Esophagus muscularis mucosa (tissue), 4 donors: ENCODE measurements around the gene UVRAG. TPM values are rescaled to one million over a fixed set of nuclear protein-coding genes. Genes with fewer than 3 reads are reported as not detected.
A peak's percentile ranks its signal among the peaks of the same experiment; 100 is the strongest.

Experiments used
- DNase-seq: peaks from one replicate; pipeline ENCODE4 v3.0.0-alpha.2; 2017; ENCODE audit errors: extremely low spot score
- H3K27ac ChIP-seq, 4 donors: fragments of 200-600 bp; sonication (generic); replicated peaks in 1 of 4; 1 replicate in 3 of 4; 2 replicates in 1 of 4; pipeline ENCODE4 v1.5.1; 2016 to 2019; ENCODE audit warnings: mild to moderate bottlenecking in 1 of 4
- H3K27me3 ChIP-seq, 4 donors: fragments of 200-600 bp; sonication (generic); one replicate each; pipeline versions ENCODE4 v1.5.1 to v1.6.0; 2016 to 2019
- H3K36me3 ChIP-seq, 4 donors: fragments of 200-600 bp; sonication (generic); one replicate each; pipeline ENCODE4 v1.5.1; 2016 to 2019
- H3K4me1 ChIP-seq, 4 donors: fragments of 200-600 bp; sonication (generic); one replicate each; pipeline ENCODE4 v1.5.1; 2016 to 2019
- H3K4me3 ChIP-seq, 4 donors: fragments of 200-600 bp; sonication (generic); 1 replicate in 2 of 4; 2 replicates in 2 of 4; pipeline ENCODE4 v1.5.1; 2016 to 2019; ENCODE audit warnings: mild to moderate bottlenecking in 4 of 4, moderate library complexity in 1 of 4
- H3K9me3 ChIP-seq, 4 donors: fragments of 200-600 bp; sonication (generic); 1 replicate in 3 of 4; 2 replicates in 1 of 4; pipeline ENCODE4 v1.5.1; 2016 to 2019
- CTCF ChIP-seq, 3 experiments: fragments of 200-600 bp in 2 of 3; fragments of 450-650 bp in 1 of 3; sonication (generic) in 2 of 3; IDR thresholded peaks; one replicate each; pipeline ENCODE4 v1.5.1; 2017 to 2019; ENCODE audit warnings: antibody characterized with exemption in 3 of 3, mild to moderate bottlenecking in 2 of 3, moderate library complexity in 1 of 3
- EP300 ChIP-seq: sonication (generic); formaldehyde crosslinking; IDR thresholded peaks from one replicate; pipeline ENCODE4 v1.6.1; 2017; ENCODE audit warnings: antibody characterized with exemption
- POLR2A ChIP-seq: fragments of 450-650 bp; IDR thresholded peaks from one replicate; pipeline ENCODE4 v1.6.1; 2017; ENCODE audit warnings: antibody characterized with exemption, moderate library complexity, mild to moderate bottlenecking, low read depth
- POLR2AphosphoS5 ChIP-seq, 2 donors: sonication (generic); formaldehyde crosslinking; IDR thresholded peaks; one replicate each; pipeline ENCODE4 v1.6.1; 2017; ENCODE audit warnings: antibody characterized with exemption in 2 of 2
- WGBS: methylation state at CpG from one replicate; pipeline ENCODE4 v1.1.5; 2018; 5-methylcytosine and 5-hydroxymethylcytosine counted together
- intact Hi-C: fragments of 100-400 bp; cut with DNase I; formaldehyde crosslinking; loops from one replicate; pipeline ENCODE4 v1.15.1; 2023
- total RNA-seq, 4 donors: library from RNA; depleted of rRNA; stranded (reverse); fragments of >200 nt; gene quantifications; one replicate each; pipeline versions ENCODE4 v1.1.0 to v1.2.1, GENCODE V29; 2016

UVRAG gene
- total RNA-seq, 4 donors from 2014 or later, result 30.6 to 37.4 (median 34.7) TPM

- 76% methylated on average over 3 of the region's 3 CpGs for WGBS
- Histone ChIP-seq H3K27ac (no peak overlapping the region), H3K27me3 (no peaks in the 10 kb centered on the region), H3K36me3 (no peaks in the 10 kb centered on the region), H3K4me1 (peaks cover 25 to 79% (median 71%) of the 10 kb centered on the region in 4 donors), H3K9me3 (no peaks in the 10 kb centered on the region), H3K4me3 (no peak overlapping the region)
- DNase-seq, result no peak
- intact Hi-C loops, result no loop called here
- no peak for TF ChIP-seq CTCF (IDR thresholded peaks at IDR 0.05)
- no peak for TF ChIP-seq POLR2A
- no peak for TF ChIP-seq EP300
- no peak for TF ChIP-seq POLR2AphosphoS5 (IDR thresholded peaks at IDR 0.05)
Observed at GRCh38 chr11:75921808-75922207, 106.8 kb downstream of the UVRAG start.

- H3K4me3 ChIP-seq, result peak overlapping the region in 1 of 4 donors; percentile 15
- intact Hi-C loops, result no loop called here
- H3K27ac ChIP-seq, result peak overlapping the region; percentile 5 to 56 (median 28)
- no peak for DNase-seq
- WGBS, result 40% methylated on average over 6 of the region's 6 CpGs
- H3K27me3 ChIP-seq, result no peaks in the 10 kb centered on the region
- no peak for TF ChIP-seq CTCF (IDR thresholded peaks at IDR 0.05)
- TF ChIP-seq EP300, result no peak
- no peak for TF ChIP-seq POLR2A
- no peak for TF ChIP-seq POLR2AphosphoS5 (IDR thresholded peaks at IDR 0.05)
- H3K36me3 ChIP-seq, result no peaks in the 10 kb centered on the region
- no peaks in the 10 kb centered on the region for H3K9me3 ChIP-seq
- H3K4me1 ChIP-seq, result peaks cover 15 to 68% (median 60%) of the 10 kb centered on the region in 4 donors
Observed at GRCh38 chr11:75924966-75925784, 110.2 kb downstream of the UVRAG start.

- Histone ChIP-seq H3K4me3 (no peak overlapping the region), H3K27ac (no peak overlapping the region), H3K36me3 (no peaks in the 10 kb centered on the region), H3K9me3 (no peaks in the 10 kb centered on the region), H3K27me3 (no peaks in the 10 kb centered on the region), H3K4me1 (peaks cover 15 to 68% (median 60%) of the 10 kb centered on the region in 4 donors)
- no peak for DNase-seq
- no peak for TF ChIP-seq POLR2A
- TF ChIP-seq EP300, result no peak
- TF ChIP-seq CTCF (IDR thresholded peaks at IDR 0.05), result no peak
- no peak for TF ChIP-seq POLR2AphosphoS5 (IDR thresholded peaks at IDR 0.05)
- 100% methylated on average over 1 of the region's 1 CpG for WGBS
- intact Hi-C loops, result no loop called here
Observed at GRCh38 chr11:75925785-75926164, 110.8 kb downstream of the UVRAG start.

GRCh38 chr11:75929706-75930105 lies 114.7 kb downstream of the UVRAG start:
- WGBS, result 100% methylated on average over 4 of the region's 4 CpGs

More at GRCh38 chr11:75929706-75930105, 114.7 kb downstream of the UVRAG start:
- DNase-seq, result no peak
- no peak overlapping the region for H3K27ac ChIP-seq
- H3K9me3 ChIP-seq, result no peaks in the 10 kb centered on the region
- H3K4me3 ChIP-seq, result no peak overlapping the region
- peaks cover 12 to 41% (median 31%) of the 10 kb centered on the region in 4 donors for H3K4me1 ChIP-seq
- no peaks in the 10 kb centered on the region for H3K36me3 ChIP-seq
- no peak for TF ChIP-seq EP300
- TF ChIP-seq CTCF (IDR thresholded peaks at IDR 0.05), result no peak
- TF ChIP-seq POLR2A, result no peak
- no peaks in the 10 kb centered on the region for H3K27me3 ChIP-seq
- intact Hi-C loops, result no loop called here
